NCI-H774 (cell line): Measurements from ENCODE around the gene HBZ.
"Not testable (repeated sequence)": the region's sequence is repeated elsewhere in the genome, so short reads cannot be mapped to it uniquely, and the experiment has no call there.

Source experiments
- DNase-seq: peaks from one replicate; lab custom pipeline; 2025; lab: John Stamatoyannopoulos, UW

The HBZ gene

DNA sequence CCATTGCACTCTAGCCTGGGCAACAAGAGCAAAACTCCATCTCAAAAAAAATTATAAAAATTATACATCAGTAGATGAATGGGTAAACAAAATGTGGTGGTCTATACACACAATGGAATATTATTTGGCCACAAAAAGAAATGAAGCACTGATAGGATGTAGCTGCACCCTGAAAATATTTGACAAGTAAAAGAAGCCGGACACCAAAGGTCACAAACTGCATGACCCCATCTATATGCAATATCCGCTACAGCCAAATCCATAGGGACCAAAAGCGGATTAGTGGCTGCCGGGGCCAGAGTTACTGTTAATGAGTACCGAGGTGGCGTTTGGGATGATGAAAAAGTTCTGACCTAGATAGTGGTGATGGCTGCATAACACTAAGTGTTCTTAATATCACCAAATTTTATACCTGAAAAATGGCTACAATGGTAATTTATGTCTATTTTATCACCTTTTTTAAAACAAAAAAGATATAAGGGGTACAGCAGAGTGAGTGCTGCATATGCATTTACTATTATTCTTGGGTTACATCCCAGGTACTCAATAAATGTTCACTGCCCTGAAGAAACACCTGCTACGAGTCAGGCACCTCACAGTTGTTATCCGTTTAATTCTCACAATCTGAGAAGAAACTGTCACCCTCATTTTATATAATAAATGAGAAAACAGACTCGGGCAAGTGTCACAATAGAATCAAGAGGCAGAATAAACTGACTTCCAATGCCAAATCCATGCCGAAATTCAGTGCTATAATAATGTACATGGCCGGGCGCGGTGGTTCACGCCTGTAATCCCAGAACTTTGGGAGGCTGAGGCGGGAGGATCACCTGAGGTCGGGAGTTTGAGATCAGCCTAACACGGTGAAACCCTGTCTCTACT lies 27.0 kb downstream of the HBZ start:
- no peak for DNase-seq

GRCh38 chr16:180101-180675 lies 27.7 kb downstream of the HBZ start, which contains the start of gene HBQ1:
Gene HBQ1 (plus strand): TSS chr16:180459. CDS start chr16:180487, 28 bp downstream.
- DNase-seq = no peak

DNA sequence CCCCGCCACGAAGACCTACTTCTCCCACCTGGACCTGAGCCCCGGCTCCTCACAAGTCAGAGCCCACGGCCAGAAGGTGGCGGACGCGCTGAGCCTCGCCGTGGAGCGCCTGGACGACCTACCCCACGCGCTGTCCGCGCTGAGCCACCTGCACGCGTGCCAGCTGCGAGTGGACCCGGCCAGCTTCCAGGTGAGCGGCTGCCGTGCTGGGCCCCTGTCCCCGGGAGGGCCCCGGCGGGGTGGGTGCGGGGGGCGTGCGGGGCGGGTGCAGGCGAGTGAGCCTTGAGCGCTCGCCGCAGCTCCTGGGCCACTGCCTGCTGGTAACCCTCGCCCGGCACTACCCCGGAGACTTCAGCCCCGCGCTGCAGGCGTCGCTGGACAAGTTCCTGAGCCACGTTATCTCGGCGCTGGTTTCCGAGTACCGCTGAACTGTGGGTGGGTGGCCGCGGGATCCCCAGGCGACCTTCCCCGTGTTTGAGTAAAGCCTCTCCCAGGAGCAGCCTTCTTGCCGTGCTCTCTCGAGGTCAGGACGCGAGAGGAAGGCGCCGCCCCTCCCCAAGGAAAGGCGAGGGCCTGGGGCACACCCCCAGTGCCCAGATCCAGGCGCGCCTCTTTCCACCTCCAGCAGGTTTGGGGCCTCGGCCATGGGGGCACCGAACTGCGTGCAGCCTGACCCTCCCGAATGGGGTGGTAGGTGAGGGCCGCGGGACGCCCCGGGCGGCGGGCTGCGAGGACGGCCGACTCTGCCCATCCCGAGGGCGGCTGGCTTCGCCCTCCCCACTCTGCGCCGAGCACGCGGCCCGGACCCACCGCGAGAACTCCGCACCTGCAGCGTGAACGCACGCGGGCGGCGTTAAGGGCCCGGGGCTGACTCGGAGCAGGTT lies 28.5 kb downstream of the HBZ start:
- DNase-seq = peak; percentile 31

GRCh38 chr16:181565-182021 lies 29.1 kb downstream of the HBZ start:
- DNase-seq = no peak

- no peak for DNase-seq
Observed at GRCh38 chr16:183005-183404, 30.6 kb downstream of the HBZ start.

- no peak for DNase-seq
Observed at GRCh38 chr16:185213-185612, 32.8 kb downstream of the HBZ start.

- no peak for DNase-seq
Observed at GRCh38 chr16:185691-186090, 33.2 kb downstream of the HBZ start.

DNA sequence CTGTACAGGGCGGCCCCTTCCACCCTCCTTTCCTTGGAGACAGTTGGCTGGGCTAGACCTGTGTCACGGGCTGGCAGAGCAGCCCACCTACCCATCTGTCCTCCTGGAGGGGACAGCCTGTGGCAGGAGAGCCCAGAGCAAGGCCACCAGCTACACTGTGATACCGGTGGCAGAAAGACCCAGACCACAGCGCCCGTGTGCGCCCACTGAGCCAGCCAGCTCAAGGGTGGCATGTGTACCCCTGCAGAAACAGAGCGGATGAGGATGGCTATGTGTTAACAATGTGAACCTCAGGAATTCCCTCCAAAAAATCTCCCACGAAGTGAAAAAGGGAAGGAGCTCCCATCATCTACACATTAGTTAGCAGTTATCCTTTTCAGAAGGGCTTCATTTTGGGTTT lies 34.9 kb downstream of the HBZ start:
- DNase-seq = no peak

DNA sequence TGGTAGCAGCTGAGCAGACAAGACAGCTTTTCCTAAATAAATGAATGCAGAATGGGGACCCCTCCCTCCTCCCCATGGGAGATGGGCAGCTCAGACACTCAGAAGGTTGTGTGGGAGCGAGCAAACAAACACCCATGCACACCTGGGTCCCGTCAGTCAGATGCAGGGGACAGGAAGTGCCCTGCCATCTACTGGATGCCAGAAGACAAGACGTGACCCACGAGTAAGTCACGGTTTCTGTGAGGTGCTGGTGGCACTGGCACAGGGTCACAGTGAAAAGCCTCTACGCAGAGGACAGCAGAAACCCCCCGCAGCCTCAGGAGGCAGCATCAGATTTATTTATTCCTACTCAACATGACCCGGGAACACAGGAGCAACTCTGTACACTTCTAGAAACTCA lies 36.2 kb downstream of the HBZ start:
- no peak for DNase-seq

- DNase-seq = no peak
Observed at GRCh38 chr16:189604-190186, 37.3 kb downstream of the HBZ start.

DNA sequence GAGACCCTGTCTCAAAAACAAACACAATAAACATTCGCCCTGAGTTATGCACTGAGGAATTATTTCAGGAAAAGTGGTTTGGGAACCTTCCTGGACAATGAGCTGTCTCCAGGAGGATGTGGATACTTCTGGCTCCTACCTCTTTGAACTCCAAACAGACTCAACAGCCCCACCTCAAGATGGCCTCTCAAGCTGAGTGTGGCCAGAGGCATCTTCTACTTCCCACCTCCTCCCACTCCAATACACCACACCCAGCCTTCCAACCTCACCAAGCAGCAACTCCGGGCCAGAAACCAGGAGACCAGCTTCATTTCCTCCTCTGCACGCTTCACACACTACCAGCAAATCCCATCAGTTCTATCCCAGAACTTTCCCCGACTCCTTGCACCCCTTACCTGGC lies 39.4 kb downstream of the HBZ start:
- no peak for DNase-seq

- no peak for DNase-seq
Observed at GRCh38 chr16:192686-193085, 40.2 kb downstream of the HBZ start.

- DNase-seq = no peak
Observed at GRCh38 chr16:193441-193840, 41.0 kb downstream of the HBZ start.

DNA sequence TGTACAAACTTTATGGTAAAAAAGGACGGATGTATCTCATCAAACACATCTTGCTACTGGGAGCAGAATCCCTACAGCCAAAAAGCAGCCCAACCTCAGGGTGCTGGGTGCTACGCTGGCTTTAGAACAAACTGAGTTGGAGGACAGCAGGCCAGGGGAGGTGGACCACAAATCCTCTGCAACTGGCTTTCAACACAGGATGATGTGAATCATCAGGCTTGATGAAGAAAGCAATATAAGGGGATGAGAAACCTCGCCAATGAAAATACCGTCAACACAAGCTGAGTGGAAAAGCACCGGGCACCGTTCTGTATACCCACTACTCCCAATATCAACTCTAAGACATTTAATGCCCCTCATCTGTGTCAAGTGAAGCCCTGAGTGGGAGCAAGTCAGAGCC lies 42.1 kb downstream of the HBZ start:
- DNase-seq = no peak

DNA sequence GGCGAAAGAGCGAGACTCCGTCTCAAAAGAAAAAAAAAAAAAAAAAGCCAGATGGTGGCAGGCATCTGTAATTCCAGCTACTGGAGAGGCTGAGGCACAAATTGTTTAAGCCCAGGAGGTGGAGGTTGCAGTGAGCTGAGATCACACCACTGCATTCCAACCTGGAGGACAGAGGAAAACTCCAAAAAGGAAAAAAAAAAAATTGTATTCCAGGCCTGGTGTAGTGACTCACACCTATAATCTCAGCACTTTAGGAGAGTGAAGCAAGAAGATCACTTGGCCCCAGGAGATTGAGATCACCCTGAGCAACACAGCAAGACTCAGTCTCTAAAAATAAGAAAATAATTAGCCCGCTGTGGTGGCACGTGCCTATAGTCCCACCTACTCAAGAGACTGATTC lies 47.9 kb downstream of the HBZ start:
- DNase-seq = no peak

DNA sequence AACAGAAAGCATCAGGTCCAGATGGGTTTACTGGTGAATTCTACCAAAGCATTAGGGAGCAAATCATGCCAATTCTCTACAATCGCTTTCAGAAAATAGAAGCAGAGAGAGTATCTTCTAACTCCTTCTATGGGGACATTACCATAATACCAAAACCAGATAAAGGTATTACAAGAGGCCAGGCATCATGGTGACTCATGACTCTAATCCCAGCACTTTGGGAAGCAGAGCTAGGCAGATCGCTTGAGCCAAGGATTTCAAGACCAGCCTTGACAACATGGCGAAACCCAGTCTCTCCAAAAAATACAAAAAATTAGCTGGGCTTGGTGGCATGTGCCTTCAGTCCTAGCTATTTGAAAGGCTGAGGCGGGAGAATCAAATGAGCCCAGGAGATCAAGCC lies 50.8 kb downstream of the HBZ start:
- DNase-seq = no peak

DNA sequence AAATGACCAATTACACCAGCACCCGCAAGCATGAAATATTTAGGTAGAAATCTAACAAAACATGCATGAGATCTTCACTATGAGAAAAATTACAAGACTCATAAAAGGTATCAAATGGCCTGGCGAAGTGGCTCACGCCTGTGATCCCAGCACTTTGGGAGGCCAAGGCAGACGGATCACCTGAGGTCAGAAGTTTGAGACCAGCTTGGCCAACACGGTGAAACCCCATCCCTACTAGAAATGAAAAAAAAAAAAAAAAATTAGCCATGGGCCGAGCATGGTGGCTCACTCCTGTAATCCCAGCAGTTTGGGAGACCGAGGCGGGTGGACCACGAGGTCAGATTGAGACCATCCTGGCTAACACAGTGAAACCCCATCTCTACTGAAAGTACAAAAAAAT lies 51.6 kb downstream of the HBZ start:
- DNase-seq = not testable (repeated sequence)
